SK-N-SH treated with all-trans-retinoic acid at 6 μM for 48 hours (cell line): ENCODE data around the gene SEMA3F.

Experiments
- RARB ChIP-seq: fragments of 250-450 bp; sonication (Bioruptor Pico); IDR thresholded peaks from 2 replicates; pipeline ENCODE4 v1.8.0; 2021; ENCODE audit warnings: mild to moderate bottlenecking, moderate library complexity
- SNAI2 ChIP-seq: fragments of 250-450 bp; sonication (Bioruptor Pico); IDR thresholded peaks from 2 replicates; pipeline ENCODE4 v1.5.0; 2020; ENCODE audit warnings: mild to moderate bottlenecking, moderate library complexity
- TOX ChIP-seq: fragments of 250-450 bp; sonication (Bioruptor Pico); IDR thresholded peaks from 2 replicates; pipeline ENCODE4 v1.8.0; 2021; ENCODE audit warnings: mild to moderate bottlenecking, moderate library complexity, borderline replicate concordance

GRCh38 chr3:50232303-50232702 lies 77.2 kb downstream of the SEMA3F start:
- TF ChIP-seq RARB (CRISPR knock-in tag) (no peak), SNAI2 (CRISPR knock-in tag) (no peak), TOX (CRISPR knock-in tag) (no peak)
